GM18498 (cell line): Measurements from ENCODE around the gene RAI1.

ENCODE experiments used
- ATAC-seq: cut with Tn5 transposase; IDR thresholded peaks from one replicate; pipeline ENCODE4 v1.9.1; 2021; ENCODE audit warnings: mild to moderate bottlenecking, moderate library complexity; ENCODE audit not compliant: unreplicated experiment

RAI1 gene

GRCh38 chr17:17822616-17823015 is 141.4 kb downstream of the RAI1 start:
- ATAC-seq, result no peak

GRCh38 chr17:17823433-17824118 is 142.3 kb downstream of the RAI1 start:
- ATAC-seq, result peak; percentile 84

- peak; percentile 7 for ATAC-seq
Observed at GRCh38 chr17:17824119-17824782, 143.0 kb downstream of the RAI1 start.

DNA sequence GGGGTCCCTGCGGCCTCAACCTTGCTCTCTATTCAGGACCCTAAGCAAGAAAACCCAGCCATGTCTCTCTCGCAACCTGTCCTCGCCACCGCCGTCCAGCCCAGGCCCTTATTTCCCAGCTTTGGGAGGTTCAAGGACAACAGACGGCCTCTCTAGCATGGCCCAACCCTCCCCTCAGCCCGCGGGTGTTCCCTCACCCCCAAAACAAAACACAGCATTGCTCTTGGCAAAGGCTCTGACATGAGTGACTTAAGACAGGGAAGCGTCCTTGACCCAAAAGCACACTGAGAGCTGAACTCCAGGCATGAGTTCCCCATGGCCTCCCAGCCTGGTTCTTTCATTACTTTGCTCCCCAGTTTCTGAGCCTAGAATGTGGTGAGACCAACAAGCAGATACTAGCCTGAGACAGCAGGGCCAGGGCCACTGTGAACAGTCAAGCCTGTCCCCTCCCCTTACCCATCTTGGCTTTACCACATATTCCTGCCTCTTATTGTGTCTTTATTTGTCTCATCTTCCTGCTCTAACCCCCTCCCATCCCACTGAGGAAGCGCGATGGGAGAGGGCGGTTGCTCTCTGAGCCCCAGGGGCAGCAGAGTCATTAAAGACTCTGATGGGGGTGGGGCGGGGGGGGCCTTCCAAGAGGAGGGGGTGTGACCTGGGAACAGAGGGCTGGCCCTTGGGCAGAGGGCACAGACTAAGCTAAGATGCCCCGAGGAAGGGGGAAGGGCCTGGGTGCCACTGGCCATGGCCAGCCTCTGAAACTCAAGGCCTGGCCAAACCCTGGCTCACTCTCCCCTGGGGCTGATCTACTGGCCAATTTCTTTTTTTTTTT is 143.7 kb downstream of the RAI1 start:
- no peak for ATAC-seq

GRCh38 chr17:17826342-17826713 is 145.1 kb downstream of the RAI1 start:
- ATAC-seq, result no peak

- ATAC-seq, result no peak
Observed at GRCh38 chr17:17826942-17827785, 145.9 kb downstream of the RAI1 start.

DNA sequence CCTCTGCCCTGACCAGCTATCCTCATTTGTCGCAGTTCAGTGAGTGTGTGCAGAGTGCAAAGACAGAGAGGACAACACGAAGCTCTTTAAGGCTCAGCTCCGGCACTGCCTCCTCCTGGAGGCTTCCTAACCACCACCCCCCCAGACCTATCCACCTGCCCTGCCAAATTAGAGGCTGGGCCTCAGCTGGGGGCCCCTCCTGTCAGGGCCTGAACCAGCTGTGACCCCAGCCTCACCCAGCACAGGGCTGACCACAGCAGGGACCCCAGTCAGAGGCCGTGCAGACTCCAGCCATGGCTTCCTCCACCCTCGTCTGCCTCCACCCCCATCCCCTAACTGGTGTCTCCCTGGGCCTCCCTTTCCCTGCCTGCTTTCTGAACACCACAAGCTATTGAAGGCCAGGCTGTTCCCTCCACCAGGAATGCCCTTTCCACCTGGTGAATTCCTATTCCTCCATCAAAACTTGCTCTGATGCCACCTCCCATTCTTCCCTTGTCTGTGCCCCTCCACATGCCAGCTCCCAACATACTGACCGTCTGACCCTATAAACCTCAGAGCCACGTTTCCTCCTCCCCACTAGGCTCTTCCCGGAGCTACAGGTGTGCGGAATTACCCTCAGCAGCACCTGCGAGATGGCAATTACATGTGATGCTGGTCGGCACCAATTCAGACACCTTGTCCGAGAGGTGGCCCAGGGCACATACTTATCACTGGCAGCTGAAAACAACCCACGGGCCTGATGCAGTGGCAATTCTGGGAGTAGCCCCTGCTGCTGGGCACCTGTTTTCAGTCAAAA is 146.8 kb downstream of the RAI1 start:
- ATAC-seq, result no peak

GRCh38 chr17:17830269-17830567 is 149.0 kb downstream of the RAI1 start:
- ATAC-seq, result no peak

DNA sequence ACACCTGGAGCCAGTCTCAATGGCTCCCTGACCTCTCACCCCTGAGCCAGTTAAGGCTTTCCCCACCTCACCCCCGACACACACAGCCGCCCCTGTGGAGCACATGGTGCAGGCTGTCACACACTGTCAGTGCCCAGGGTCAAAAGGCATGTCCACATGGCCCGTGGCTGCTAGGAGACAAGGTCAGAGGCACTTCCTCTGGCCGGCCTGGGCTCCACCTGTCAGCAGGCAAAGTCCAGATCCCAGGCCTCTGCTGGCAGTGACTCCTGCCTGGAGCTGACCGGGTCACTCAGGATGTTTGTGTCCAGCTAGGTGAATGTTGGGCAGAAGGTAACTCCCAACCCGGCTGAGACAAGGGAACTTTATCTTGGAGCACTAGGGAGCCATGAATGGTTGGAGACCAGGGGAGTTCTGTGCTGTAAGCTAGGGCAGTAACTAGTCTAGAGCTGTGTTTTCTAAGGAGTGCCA is 149.5 kb downstream of the RAI1 start:
- ATAC-seq, result no peak

DNA sequence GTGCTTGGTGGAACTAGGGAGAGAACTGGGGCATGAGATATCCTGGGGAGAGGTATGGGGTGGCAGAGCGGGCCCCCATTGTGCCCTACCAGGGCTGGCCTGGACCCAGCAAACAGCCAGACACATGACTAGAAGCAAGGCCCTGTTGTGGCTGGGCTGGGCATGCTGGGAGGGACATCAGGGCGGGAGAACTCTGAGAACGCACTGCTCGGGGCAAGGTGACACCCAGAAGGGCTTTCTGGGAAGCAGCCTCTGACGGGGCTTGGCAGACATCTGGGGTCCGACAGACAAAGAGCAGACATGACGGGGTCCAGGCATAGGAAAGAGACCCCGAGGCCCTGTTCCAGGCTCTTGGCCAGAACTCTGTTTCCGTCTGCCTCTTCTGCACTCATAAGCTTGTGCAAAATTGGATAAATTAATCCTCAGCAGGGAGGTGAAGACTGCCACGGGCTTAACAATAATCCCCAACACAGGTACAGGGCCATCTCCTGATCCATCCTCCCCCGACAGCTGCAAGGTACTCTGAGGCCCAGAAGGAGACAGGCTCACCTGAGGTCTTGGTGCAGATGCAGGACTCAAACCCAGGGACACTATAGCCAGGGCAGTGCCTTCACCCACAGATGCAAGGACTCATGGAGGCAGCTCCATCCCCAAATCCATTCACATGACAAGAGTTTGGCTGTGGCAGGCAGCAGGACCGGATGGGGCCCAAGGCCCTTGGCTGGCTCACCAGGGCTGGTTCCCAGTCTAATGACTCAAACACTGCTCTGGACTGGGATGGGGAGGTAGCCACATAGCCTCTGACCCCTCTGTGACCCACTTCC is 150.2 kb downstream of the RAI1 start:
- ATAC-seq, result no peak

DNA sequence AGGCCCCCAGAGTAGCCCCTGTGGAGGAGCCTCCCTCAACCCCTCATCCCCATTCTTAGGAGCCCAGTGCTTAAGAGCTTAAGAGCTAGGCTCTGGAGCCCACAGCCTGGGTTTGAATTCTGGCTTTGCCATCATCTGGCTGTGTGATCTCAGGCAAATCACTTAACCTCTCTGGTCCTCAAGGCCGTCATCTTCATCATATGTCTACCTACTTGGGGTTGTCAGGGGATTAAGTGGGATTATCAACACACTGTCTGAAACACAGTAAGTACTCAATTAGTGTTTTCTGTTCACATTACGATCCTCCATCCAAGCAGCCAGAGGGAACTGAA is 150.7 kb downstream of the RAI1 start:
- ATAC-seq, result no peak

DNA sequence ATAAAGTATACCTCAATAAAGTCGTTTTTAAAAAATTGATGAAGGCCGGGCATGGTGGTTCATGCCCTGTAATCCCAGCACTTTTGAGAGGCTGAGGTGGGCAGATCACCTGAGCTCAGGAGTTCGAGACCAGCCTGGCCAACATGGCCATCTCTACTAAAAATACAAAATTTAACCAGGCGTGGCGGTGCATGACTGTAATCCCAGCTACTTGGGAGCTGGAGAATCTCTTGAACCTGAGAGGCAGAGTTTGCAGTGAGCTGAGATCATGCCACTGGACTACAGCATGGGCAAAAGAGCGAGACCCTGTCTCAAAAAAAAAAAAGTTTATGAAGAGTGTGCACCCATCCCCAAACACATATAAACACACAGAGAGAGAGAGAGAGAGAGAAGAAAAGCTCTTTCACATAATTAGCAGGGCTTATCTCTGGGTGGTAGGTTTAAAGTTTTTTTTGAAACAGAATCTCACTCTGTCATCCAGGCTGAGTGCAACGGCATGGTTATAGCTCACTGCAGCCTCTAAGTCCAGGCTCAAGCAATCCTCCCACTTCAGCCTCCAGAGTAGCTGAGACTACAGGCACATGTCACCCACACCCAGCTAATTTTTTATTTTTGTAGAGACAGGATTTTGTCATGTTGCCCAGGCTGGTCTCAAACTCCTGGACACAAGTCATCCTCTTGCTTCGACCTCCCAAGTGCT is 152.6 kb downstream of the RAI1 start:
- ATAC-seq, result no peak

DNA sequence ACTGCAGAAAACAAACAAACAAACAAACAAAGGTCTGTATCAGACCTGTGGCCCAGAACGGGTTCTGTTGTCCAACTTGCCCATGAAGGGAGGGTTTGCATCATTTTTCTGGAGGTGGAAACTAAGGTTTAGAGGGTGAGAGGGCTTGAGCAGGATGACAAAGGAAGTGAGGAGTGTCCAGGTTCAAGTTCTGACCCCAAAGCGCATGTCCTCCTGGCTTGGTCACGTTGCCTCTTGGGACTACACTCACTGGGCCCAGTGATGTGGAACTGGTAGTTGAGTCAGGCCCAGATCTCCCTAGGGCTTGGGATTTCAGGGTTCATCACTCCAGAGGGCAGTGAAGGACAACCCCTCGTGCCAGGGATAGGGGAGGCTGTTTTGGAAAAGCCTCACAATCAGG is 153.7 kb downstream of the RAI1 start:
- no peak for ATAC-seq

- ATAC-seq, result no peak
Observed at GRCh38 chr17:17835415-17836249, 154.4 kb downstream of the RAI1 start.

DNA sequence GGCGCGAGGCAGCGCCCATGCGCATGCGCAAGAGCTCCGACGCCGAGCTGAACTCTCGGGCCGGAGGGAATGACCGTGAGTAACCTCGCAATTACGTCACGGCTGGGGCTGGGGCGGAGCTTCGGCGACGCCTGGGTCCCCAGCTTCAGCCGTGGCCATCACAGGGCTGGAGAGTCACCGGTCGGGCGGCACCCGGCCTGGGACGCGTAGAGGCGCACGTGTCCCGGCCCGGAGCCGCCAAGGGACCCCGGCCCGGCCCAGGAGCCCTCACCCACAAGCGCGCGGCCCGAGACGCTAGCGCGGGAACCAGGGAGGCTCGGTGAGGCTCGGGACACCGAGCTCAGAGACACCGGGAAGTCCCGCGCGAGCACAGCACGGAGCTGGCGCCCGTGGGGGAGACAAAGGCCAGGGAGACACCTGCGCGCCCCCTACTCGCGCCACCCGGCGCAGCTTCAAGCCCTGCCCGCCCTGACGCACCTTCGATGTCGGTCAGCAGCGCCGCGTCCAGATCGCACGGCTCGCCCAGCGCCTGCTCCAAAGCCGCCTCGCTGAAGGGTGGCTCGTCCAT is 155.1 kb downstream of the RAI1 start:
- peak; percentile 74 for ATAC-seq

- peak; percentile 32 for ATAC-seq
Observed at GRCh38 chr17:17836818-17837379, 155.6 kb downstream of the RAI1 start, which contains the start of gene SREBF1. TSS of gene SREBF1 (minus strand) at chr17:17836986. CDS start at chr17:17836817, 169 bp downstream.

DNA sequence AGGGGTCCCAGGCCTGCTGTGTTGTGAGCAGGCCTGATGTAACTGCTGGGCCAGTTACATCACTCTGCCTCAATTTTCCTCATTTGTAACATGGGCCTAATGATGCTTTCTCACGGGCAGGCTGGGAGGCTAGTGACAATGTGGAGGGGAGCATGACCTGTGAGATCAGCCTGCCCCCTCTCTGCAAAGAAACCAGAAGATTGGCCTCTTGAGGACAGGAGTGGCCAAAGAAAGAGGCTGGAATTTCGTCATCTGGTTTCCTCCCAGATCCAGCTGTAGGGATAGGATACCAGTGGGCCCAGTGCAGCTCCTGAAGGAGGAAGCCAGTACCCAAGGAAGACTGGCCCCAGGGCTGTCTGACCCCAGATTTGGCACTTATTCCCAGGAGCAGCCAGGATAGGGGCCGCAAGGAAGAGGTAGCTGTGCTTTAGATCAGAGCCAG is 156.1 kb downstream of the RAI1 start:
- ATAC-seq, result no peak
